ENCODE measurements around the gene DSCAML1.
A peak's percentile ranks its signal among the peaks of the same experiment; 100 is the strongest.
"Not testable (repeated sequence)": the region's sequence is repeated elsewhere in the genome, so short reads cannot be mapped to it uniquely, and the experiment has no call there.

Gene DSCAML1

GRCh38 chr11:117819096-117820040 is 22.4 kb upstream of the DSCAML1 start:
- DNase-seq: peak; percentile 46 to 72

- no peak for DNase-seq
Measured at GRCh38 chr11:117818041-117818873, 21.2 kb upstream of the DSCAML1 start.

DNA sequence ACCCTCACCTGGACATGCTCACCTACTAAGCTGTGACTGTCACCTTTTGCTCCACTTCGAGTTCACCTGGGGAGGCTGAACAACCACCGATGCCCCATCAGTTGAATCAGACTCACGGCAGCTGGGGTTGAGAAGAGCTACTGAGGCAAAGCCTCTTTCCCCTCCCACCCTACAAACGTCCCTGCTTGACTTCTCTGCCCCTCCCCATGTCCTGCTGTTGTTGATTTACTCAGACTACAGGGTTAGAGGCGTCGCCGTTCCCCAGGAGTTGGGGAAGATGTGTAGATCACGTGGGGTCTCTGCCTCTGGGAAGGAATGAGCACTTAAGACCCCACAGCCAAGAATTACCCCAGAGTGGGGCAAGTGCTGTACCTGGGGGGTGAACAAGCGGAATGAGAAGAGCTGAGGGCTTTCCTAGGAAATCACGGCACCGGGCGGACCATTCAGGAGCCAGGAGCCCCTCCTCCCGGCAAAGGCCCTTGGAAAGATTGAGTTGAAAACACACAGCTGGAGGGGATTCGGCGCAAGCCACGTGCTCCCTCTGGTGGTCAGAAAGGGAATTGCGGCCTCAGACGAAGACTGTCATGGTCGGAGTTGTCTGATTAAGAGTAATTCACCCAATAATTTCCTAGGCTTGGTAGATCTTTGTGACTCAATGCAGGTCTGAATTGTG is 20.5 kb upstream of the DSCAML1 start:
- DNase-seq: peak; percentile 52 to 54

GRCh38 chr11:117816846-117817367 is 19.9 kb upstream of the DSCAML1 start:
- DNase-seq: no peak

DNA sequence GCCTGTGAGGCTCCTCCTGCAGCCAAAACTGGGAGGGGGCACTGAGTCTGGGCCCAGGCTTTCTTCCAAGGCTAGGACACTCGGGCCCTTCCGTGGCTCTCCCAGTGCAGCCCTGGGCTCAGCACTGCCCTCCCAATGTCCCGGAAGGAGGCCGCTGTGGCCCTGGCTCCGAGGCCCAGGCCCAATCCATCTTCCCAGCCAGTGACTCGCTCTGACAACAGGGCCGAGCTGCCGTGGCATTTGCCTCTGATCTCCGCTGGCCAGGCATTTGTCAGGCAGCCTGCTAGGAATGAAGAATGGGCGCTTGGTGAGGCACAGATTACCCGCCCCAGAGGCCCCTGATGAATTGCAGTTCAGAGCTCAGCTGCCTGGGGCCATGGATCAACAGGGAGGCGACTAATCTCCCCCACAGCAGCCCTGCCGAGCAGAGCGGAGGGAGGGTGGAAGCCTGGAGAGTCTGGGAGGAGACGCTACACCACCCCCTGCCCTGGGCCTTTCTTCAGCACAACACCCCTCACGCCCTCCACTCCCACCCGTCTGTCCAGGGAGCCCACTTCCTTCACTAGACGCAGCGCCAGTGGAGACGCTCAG is 19.2 kb upstream of the DSCAML1 start:
- no peak for DNase-seq

DNA sequence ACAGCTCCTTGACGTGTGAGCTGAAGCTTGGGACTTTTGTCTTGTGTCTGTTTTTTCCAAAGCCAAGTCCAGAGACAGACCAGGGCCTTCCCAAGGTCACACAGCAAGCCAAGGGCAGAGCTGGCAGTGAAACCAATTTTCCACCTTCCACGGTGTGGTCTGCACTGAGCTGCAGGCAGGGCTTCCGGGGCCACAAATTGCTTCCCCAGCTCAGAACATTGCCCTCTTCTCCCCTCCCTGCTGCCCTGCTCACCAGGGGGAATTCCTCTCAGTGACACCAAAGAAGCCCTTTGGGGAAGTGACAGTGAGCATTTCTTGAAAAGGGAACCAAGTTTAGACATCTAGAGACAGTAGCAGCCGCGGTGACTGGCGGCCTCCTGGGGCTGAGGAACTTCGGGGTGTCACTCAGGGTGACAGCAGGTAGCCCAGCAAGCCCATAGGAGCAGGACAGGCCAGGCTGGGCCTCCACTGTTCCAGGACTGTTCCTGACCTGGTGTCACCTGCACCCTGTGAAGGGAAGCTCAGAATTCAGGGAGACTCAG is 18.3 kb upstream of the DSCAML1 start:
- peak; percentile 90 to 91 for DNase-seq

GRCh38 chr11:117814766-117815261 is 17.8 kb upstream of the DSCAML1 start:
- peak; percentile 4 to 13 for DNase-seq

GRCh38 chr11:117814204-117814765 is 17.3 kb upstream of the DSCAML1 start:
- no peak for DNase-seq

DNA sequence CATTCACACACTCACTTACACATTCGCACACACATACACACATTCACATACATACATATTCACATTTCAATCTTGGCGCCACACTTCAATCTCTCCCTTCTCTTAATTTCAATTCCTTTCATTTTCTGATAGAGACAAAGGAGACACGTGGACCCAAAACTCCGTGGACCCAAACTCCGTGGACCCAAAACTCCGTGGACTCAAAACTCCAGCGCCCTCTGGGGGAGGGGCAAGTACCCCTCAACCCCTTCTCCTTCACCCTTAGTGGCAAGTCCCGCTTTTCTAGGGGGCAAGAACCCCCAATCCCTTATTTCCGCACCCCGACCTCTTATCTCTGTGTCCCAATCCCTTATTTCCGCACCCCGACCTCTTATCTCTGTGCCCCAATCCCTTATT is 13.0 kb upstream of the DSCAML1 start:
- DNase-seq: not testable (repeated sequence)

DNA sequence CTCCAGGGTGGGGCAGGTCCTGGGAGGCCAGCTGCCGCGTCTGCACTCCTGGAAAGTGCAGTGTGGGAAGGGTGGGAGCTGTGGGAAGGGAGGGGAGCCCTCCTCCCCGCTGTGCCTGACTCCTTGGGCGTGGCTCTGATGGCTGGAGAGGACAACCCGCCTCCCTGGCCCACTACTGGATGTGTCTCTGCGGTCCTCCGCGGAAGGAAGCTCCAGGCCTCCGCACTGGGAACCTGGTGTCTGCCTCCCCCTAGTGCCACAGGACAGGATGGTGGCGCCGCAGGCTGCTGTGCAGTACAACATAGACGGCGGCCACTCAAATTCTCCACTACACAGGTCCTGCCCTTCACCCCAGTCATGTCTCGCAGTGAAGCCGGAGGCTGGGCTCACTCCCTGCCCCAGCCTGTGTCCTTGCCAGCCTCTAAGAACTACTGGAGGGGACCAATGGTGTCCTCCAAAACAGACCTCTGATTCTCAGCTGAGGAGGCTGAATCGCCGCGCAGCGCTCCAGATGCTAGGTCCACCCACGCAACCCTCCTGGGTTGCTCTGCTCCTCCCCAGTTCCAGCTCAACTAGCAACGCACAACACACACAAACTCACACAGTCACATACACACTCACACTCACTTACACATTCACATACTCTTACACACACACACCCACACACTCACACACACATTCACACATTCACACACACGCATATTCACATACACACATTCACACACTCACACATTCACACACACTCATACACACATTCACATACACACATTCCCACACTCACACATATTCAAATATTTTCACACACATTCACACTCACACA is 12.4 kb upstream of the DSCAML1 start:
- no peak for DNase-seq

DNA sequence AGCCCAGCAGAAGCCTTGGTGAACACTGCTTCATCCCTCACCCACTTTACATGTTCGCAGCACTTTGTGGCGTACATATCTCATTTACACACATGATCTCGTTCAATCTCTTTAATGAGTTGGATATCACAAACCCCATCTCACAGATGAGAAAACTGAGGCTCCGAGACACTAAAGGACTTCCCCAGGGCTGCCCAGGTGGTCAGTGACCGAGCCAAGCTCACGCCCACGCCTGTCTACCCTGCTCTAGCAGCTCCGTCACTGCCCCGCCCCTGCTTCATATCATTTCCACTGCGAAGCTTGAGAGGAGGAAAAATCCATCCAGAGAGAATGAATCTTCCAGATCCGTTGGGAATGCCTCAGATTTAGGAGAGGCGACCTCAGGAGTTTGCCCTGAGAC is 11.8 kb upstream of the DSCAML1 start:
- no peak for DNase-seq

DNA sequence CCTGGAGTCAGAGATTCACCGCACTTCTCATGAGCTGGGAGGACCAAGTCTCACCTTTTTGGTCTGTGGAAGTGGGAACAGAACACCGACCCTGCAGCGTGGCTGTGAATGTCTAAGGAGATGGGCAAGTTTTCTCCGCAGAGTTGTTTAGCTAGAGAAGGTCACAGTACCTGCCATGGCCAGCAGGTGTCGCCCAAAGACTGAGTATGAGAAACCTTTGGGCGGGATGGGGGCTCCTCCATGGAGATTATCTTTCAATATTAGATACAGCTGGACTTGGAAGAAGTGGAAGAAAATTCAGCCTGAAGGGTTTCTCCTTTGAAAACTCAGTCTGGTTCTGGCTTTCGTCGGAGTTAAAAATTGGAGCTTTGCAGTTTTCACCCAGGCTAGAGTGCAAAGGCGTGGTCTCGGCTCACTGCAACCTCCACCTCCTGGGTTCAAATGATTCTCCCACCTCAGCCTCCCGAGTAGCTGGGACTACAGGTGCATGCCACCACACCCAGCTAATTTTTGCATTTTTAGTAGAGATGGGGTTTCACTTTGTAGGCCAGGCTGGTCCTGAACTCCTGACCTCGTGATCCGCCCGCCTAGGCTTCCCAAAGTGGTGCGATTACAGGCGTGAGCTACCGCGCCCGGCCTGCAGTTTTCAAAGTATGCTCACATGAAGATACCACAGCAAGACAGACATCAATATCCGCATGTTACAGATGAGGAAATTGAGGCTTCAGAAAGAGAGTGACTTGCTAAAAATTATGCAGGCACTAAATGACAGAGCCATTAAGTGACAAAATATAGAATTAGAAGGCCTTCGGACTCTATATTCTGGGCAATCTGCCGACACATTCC is 10.7 kb upstream of the DSCAML1 start:
- peak in 1 of 2 experiments; percentile 15 for DNase-seq

DNA sequence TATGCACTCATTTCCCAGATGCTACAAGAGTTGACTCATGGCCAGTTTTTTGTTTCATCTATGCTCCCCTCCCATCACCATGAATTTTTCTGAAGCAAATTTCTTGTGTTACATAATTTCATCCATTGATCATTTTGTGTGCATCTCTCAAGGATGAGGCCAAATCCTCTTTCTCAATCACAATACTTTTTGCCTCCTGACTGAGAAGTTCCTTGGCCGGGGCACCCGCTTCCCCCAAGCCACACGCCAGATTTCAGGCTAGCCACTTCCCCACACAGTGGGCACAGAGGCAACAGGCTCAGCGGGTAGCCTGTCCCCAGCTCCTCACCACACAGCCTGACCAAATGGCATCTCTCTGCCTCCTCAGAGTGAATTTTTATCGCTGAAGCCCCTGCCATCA is 9.8 kb upstream of the DSCAML1 start:
- peak in 1 of 2 experiments; percentile 4 for DNase-seq

DNA sequence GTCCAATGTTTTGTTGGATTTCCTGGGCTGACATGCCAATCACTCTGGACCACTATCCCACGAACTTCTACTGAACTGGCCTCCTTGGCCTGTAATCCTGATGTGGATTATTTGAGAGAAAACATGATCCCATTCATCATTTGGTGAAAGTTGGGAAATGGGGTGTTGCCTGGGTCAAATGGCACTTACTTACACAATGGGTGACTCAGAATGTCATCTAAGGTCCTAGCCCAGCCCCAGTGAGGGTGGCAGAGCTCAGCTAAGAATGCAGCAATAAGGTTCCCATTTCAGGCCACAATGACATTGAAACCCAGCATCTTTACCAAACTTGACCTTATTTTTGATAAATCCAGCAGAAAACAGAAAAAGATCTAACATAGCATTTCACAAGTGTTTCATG is 8.0 kb upstream of the DSCAML1 start:
- DNase-seq: peak; percentile 50 to 61

GRCh38 chr11:117803896-117804295 is 6.9 kb upstream of the DSCAML1 start:
- no peak for DNase-seq

GRCh38 chr11:117799634-117800033 is 2.6 kb upstream of the DSCAML1 start:
- DNase-seq: no peak

DNA sequence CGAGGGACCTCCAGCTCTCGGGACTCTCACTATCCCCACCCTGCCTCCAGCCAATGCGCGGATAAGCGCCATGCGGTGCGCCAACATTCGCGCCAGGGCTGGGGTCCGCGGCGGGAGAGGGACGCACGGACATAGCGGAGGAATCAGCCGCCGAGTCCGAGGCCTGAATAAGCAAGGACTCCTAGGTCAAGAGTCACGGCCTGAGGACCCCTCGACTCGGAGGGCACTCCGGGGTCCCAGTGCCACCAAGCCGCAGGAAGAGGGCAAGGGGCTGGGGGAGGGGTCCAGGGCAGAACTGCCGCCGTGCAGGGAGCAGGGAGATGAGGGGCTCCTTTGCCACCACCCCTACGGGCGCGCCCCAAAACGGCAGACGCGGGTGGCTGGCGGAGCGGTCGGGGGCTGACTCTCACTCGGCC is 552 bp downstream of the DSCAML1 start:
- no peak for DNase-seq

DNA sequence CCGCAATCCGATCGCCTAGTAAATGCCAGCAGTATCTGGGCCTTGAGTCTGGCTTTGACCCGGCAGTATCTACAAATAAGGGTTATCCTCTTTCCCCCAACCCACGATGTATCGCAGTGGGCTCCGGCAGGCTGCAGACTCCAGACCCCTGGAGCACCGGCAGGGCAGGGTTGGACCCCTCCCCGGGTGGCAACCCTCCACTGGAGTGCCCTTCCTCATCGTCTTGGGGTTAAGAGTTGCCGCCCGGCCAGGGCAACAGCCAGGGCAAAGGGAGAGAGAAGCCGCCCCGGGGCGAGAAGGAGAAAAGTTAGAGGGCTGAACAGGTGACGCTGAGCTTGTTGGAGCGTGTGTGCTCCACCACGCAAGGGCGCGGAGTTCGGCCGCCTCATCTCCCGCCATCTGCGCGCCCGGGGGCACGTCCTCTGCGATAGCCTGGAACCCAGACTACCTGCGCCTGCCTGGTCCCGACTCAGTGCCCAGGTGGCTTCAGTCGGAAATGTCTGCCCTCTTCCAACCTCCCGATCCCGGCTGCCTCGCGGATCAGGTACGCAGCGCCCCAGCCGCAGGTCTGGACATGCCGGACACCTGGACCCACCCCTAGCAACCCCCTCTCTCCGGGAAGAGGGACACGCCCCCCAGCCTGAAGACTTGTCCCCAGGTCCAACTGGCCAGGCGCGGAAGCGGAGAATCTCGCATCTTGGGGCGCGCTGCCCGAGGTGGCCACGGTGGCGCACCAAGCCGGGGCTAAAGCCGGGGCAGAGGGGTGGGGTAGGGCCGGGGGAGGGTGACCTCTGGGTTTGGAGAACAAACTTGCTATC is 1.2 kb downstream of the DSCAML1 start:
- DNase-seq: no peak

All from AML-193 (cell line).